ENCODE results near the gene C13orf42.
"Not testable (repeated sequence)": the region's sequence is repeated elsewhere in the genome, so short reads cannot be mapped to it uniquely, and the experiment has no call there.

The C13orf42 gene

DNA sequence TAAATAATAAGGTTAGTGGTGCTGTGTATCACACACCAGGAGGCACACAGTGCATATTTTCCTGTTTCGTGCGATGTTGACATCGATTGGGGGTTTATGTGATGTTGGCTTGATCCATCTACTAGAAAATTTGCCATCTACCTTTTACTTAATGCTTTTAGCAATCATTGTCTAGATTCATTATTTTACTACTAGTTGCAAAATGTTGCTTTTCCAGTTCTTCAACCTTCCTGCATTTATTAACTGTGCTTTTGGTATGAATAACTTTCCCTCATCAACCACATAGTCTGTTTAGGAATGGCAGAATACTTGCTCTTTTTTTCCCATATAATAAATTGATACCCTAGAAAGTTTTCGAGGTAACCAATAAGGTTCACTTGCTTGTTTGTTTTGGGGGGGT is 17.5 kb downstream of the C13orf42 start:
- Histone ChIP-seq H3K27ac (no peak overlapping the region), H3K27me3 (no peaks in the 10 kb centered on the region), H3K9me3 (no peaks in the 10 kb centered on the region), H3K4me1 (ENCODE audit: control insufficient read depth in 1 of 2, insufficient read depth in 1 of 2, low read depth in 1 of 2, low read length in 1 of 2) (no peaks in the 10 kb centered on the region), H3K4me3 (ENCODE audit: low read depth in 1 of 2, low read length in 1 of 2) (no peak overlapping the region), H3K36me3 (no peaks in the 10 kb centered on the region)
- TF ChIP-seq CTCF (IDR thresholded peaks at IDR 0.05): no peak

DNA sequence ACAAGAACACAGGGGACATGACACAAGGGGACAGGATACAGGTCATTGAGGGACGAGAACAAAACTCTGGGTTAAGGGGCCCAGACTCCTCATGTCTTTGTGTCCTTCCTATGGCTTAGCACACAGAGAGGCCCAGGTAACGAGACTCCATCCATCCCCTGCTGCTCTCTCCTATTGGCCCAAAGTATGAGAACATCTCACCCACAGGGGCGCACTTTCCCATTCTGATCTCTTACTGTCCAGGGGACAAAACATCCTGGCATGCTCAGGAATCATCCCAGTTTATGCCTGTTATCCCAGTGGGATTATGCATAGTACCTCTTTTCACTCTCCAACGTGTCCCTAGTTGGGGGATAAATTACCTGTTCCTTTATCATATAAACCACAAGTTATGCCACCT is 19.2 kb downstream of the C13orf42 start:
- H3K4me3 ChIP-seq (ENCODE audit: low read depth in 1 of 2, low read length in 1 of 2): no peak overlapping the region
- no peaks in the 10 kb centered on the region for H3K4me1 ChIP-seq (ENCODE audit: control insufficient read depth in 1 of 2, insufficient read depth in 1 of 2, low read depth in 1 of 2, low read length in 1 of 2)
- no peaks in the 10 kb centered on the region for H3K36me3 ChIP-seq
- no peak overlapping the region for H3K27ac ChIP-seq
- H3K9me3 ChIP-seq: no peaks in the 10 kb centered on the region
- no peaks in the 10 kb centered on the region for H3K27me3 ChIP-seq
- TF ChIP-seq CTCF (IDR thresholded peaks at IDR 0.05): no peak

GRCh38 chr13:51083706-51084105 is 27.4 kb downstream of the C13orf42 start:
- H3K9me3 ChIP-seq: no peaks in the 10 kb centered on the region
- no peaks in the 10 kb centered on the region for H3K4me1 ChIP-seq (ENCODE audit: control insufficient read depth in 1 of 2, insufficient read depth in 1 of 2, low read depth in 1 of 2, low read length in 1 of 2)
- no peak for TF ChIP-seq CTCF (IDR thresholded peaks at IDR 0.05)
- H3K27ac ChIP-seq: no peak overlapping the region
- no peak overlapping the region for H3K4me3 ChIP-seq (ENCODE audit: low read depth in 1 of 2, low read length in 1 of 2)
- no peaks in the 10 kb centered on the region for H3K36me3 ChIP-seq
- no peaks in the 10 kb centered on the region for H3K27me3 ChIP-seq

DNA sequence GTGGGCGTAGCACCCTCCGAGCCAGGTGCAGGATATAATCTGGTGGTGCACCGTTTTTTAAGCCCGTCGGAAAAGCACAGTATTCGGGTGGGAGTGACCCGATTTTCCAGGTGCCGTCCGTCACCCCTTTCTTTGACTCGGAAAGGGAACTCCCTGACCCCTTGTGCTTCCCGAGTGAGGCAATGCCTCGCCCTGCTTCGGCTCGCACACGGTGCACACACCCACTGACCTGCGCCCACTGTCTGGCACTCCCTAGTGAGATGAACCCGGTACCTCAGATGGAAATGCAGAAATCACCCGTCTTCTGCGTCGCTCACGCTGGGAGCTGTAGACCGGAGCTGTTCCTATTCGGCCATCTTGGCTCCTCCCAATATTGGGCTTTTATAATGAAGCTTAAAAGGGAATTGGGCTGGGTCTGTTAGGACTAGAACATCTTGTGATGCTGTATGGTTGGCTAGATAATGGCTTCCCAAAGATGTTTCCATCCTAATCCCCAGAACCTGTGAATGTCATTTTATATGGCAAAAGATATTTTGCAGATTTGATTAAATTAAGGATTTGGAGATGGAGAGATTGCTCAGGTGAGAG is 30.5 kb downstream of the C13orf42 start:
- H3K4me1 ChIP-seq (ENCODE audit: control insufficient read depth in 1 of 2, insufficient read depth in 1 of 2, low read depth in 1 of 2, low read length in 1 of 2); H3K4me3 ChIP-seq (ENCODE audit: low read depth in 1 of 2, low read length in 1 of 2); H3K9me3 ChIP-seq: not testable (repeated sequence)

GRCh38 chr13:51071493-51071892 is 39.6 kb downstream of the C13orf42 start:
- Histone ChIP-seq H3K27me3 (peaks cover 15% of the 10 kb centered on the region), H3K4me1 (ENCODE audit: control insufficient read depth in 1 of 2, insufficient read depth in 1 of 2, low read depth in 1 of 2, low read length in 1 of 2) (peaks cover 0 to 10% of the 10 kb centered on the region in 2 experiments), H3K4me3 (ENCODE audit: low read depth in 1 of 2, low read length in 1 of 2) (no peak overlapping the region), H3K9me3 (no peaks in the 10 kb centered on the region), H3K36me3 (no peaks in the 10 kb centered on the region), H3K27ac (no peak overlapping the region)
- TF ChIP-seq CTCF (IDR thresholded peaks at IDR 0.05): no peak

More for the DNA sequence above, 30.5 kb downstream of the C13orf42 start:
- H3K27ac ChIP-seq, H3K27me3 ChIP-seq, H3K36me3 ChIP-seq: not testable (repeated sequence)

DNA sequence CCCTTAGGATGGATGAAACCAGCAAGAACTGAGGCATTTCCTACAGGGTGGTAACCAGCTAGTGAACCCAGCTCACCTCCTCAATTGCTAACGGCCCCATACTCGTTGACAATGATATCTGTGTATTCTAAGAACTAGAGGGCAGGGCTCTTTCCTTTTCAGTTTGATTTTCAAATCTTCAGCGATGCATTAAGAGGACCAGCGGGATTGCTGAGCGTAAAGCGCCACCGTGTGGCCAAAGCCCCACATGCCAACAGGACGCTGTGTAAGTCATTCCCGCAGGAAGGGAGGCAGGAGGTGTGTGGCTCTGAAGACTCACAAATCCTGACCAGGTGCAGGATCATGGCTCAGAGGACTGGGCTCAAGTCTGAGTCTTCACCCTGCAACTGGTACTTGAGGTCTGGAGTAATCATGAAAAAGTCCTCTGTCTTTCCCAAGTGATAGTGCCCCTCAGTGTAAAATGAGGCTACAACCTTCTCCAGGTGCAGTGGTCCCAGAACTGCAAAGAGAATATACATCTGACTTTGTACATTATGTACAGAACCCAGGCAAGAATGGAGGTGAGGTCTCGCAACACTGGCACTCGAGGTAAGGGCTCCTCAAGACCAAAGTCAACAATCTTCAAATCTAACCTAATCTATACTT is 40.9 kb downstream of the C13orf42 start:
- Histone ChIP-seq H3K36me3 (no peaks in the 10 kb centered on the region), H3K27me3 (peaks cover 28% of the 10 kb centered on the region), H3K4me3 (ENCODE audit: low read depth in 1 of 2, low read length in 1 of 2) (no peak overlapping the region), H3K27ac (no peak overlapping the region), H3K4me1 (ENCODE audit: control insufficient read depth in 1 of 2, insufficient read depth in 1 of 2, low read depth in 1 of 2, low read length in 1 of 2) (peaks cover 0 to 20% of the 10 kb centered on the region in 2 experiments), H3K9me3 (no peaks in the 10 kb centered on the region)
- TF ChIP-seq CTCF (IDR thresholded peaks at IDR 0.05): peak; percentile 91
